ENCODE data around the gene SELPLG. TPM values are rescaled to one million over a fixed set of nuclear protein-coding genes. Genes with fewer than 3 reads are reported as not detected.

Gene SELPLG
- total RNA-seq, 4 donors from 2014 or later: 0.19 to 5.0 (median 2.6) TPM

GRCh38 chr12:108589028-108589839 is 44.5 kb downstream of the SELPLG start:
- Histone ChIP-seq H3K4me1 (no peaks in the 10 kb centered on the region), H3K9me3 (no peaks in the 10 kb centered on the region), H3K27ac (no peak overlapping the region), H3K27me3 (no peaks in the 10 kb centered on the region), H3K36me3 (no peaks in the 10 kb centered on the region), H3K4me3 (no peak overlapping the region)
- ATAC-seq (no peak), DNase-seq (no peak)
- intact Hi-C loops (cut with DNase I; ENCODE audit: low total_unique reads): no loop called here
- no peak for TF ChIP-seq POLR2A (IDR thresholded peaks at IDR 0.05)
- TF ChIP-seq CTCF (IDR thresholded peaks at IDR 0.05 in 4 of 5, conservative IDR thresholded peaks at IDR 0.05 in 1 of 5): no peak
- in situ Hi-C loops (cut with MboI; ENCODE audit: low sequenced_read_pairs in 4 of 4): no loop called here

- H3K27me3 ChIP-seq: no peaks in the 10 kb centered on the region
- TF ChIP-seq CTCF (IDR thresholded peaks at IDR 0.05 in 4 of 5, conservative IDR thresholded peaks at IDR 0.05 in 1 of 5): no peak
- no peak for TF ChIP-seq POLR2A (IDR thresholded peaks at IDR 0.05)
- H3K4me1 ChIP-seq: no peaks in the 10 kb centered on the region
- DNase-seq: no peak
- H3K36me3 ChIP-seq: no peaks in the 10 kb centered on the region
- no peak overlapping the region for H3K27ac ChIP-seq
- intact Hi-C loops (cut with DNase I; ENCODE audit: low total_unique reads) (no loop called here), in situ Hi-C loops (cut with MboI; ENCODE audit: low sequenced_read_pairs in 4 of 4) (no loop called here)
- H3K4me3 ChIP-seq: no peak overlapping the region
- no peak for ATAC-seq
- H3K9me3 ChIP-seq: no peaks in the 10 kb centered on the region
Observed at GRCh38 chr12:108587826-108588225, 45.9 kb downstream of the SELPLG start.

GRCh38 chr12:108586306-108586705 is 47.4 kb downstream of the SELPLG start:
- no peaks in the 10 kb centered on the region for H3K36me3 ChIP-seq
- DNase-seq: no peak

GRCh38 chr12:108585864-108586263 is 47.8 kb downstream of the SELPLG start:
- ATAC-seq (no peak), DNase-seq (no peak)
- intact Hi-C loops (cut with DNase I; ENCODE audit: low total_unique reads): no loop called here
- Histone ChIP-seq H3K27me3 (no peaks in the 10 kb centered on the region), H3K4me1 (no peaks in the 10 kb centered on the region), H3K4me3 (no peak overlapping the region), H3K36me3 (no peaks in the 10 kb centered on the region), H3K9me3 (no peaks in the 10 kb centered on the region), H3K27ac (no peak overlapping the region)
- in situ Hi-C loops (cut with MboI; ENCODE audit: low sequenced_read_pairs in 4 of 4): no loop called here
- TF ChIP-seq CTCF (IDR thresholded peaks at IDR 0.05 in 4 of 5, conservative IDR thresholded peaks at IDR 0.05 in 1 of 5) (no peak), POLR2A (IDR thresholded peaks at IDR 0.05) (no peak)

More at GRCh38 chr12:108586306-108586705, 47.4 kb downstream of the SELPLG start:
- H3K4me1 ChIP-seq: no peaks in the 10 kb centered on the region
- no peak for ATAC-seq
- in situ Hi-C loops (cut with MboI; ENCODE audit: low sequenced_read_pairs in 4 of 4) (no loop called here), intact Hi-C loops (cut with DNase I; ENCODE audit: low total_unique reads) (no loop called here)
- no peak overlapping the region for H3K4me3 ChIP-seq
- H3K27me3 ChIP-seq: no peaks in the 10 kb centered on the region
- no peak overlapping the region for H3K27ac ChIP-seq
- TF ChIP-seq POLR2A (IDR thresholded peaks at IDR 0.05): no peak
- no peak for TF ChIP-seq CTCF (IDR thresholded peaks at IDR 0.05 in 4 of 5, conservative IDR thresholded peaks at IDR 0.05 in 1 of 5)
- no peaks in the 10 kb centered on the region for H3K9me3 ChIP-seq
